ENCODE data around the gene HSPA8. TPM values are rescaled to one million over a fixed set of nuclear protein-coding genes. Genes with fewer than 3 reads are reported as not detected.

Gene HSPA8
- total and polyA plus RNA-seq, 11 donors = 58.9 to 2,193 (median 1,101) TPM

- DNase-seq = no peak
- TF ChIP-seq, protein P1, sequence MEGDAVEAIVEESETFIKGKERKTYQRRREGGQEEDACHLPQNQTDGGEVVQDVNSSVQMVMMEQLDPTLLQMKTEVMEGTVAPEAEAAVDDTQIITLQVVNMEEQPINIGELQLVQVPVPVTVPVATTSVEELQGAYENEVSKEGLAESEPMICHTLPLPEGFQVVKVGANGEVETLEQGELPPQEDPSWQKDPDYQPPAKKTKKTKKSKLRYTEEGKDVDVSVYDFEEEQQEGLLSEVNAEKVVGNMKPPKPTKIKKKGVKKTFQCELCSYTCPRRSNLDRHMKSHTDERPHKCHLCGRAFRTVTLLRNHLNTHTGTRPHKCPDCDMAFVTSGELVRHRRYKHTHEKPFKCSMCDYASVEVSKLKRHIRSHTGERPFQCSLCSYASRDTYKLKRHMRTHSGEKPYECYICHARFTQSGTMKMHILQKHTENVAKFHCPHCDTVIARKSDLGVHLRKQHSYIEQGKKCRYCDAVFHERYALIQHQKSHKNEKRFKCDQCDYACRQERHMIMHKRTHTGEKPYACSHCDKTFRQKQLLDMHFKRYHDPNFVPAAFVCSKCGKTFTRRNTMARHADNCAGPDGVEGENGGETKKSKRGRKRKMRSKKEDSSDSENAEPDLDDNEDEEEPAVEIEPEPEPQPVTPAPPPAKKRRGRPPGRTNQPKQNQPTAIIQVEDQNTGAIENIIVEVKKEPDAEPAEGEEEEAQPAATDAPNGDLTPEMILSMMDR (IDR thresholded peaks at IDR 0.05) = no peak
- WGBS, 4 donors = 18 to 24% (median 21%) methylated on average over 9 of the region's 9 CpGs
- Histone ChIP-seq H3K27ac (peak overlapping the region; percentile 96 to 100 (median 99)), H3K36me3 (peaks cover 6 to 22% (median 21%) of the 10 kb centered on the region in 9 donors), H3K9me3 (no peaks in the 10 kb centered on the region), H3K4me1 (peaks cover 0 to 63% (median 33%) of the 10 kb centered on the region in 12 donors), H3K4me3 (peak overlapping the region in 11 of 12 donors; percentile 67 to 96 (median 92)), H3K27me3 (no peaks in the 10 kb centered on the region)
- intact Hi-C loops (cut with DNase I) = loop anchor here in 3 of 10 donors (2.0 to 5.0 kb wide), 3 partner anchors 19 to 73 kb away; no protein-coding TSS in a partner anchor
- no peak for ATAC-seq
Observed at GRCh38 chr11:123063826-123064657, 2.1 kb upstream of the HSPA8 start.

GRCh38 chr11:123062892-123063825, 1.2 kb upstream of the HSPA8 start:
- no peak for TF ChIP-seq POLR2A (IDR thresholded peaks at IDR 0.05)
- intact Hi-C loops (cut with DNase I) = loop anchor here in 3 of 10 donors (2.0 to 5.0 kb wide), 3 partner anchors 20 to 74 kb away; no protein-coding TSS in a partner anchor
- ATAC-seq = peak in 3 of 4 donors; percentile 3 to 19 (median 18)

DNA sequence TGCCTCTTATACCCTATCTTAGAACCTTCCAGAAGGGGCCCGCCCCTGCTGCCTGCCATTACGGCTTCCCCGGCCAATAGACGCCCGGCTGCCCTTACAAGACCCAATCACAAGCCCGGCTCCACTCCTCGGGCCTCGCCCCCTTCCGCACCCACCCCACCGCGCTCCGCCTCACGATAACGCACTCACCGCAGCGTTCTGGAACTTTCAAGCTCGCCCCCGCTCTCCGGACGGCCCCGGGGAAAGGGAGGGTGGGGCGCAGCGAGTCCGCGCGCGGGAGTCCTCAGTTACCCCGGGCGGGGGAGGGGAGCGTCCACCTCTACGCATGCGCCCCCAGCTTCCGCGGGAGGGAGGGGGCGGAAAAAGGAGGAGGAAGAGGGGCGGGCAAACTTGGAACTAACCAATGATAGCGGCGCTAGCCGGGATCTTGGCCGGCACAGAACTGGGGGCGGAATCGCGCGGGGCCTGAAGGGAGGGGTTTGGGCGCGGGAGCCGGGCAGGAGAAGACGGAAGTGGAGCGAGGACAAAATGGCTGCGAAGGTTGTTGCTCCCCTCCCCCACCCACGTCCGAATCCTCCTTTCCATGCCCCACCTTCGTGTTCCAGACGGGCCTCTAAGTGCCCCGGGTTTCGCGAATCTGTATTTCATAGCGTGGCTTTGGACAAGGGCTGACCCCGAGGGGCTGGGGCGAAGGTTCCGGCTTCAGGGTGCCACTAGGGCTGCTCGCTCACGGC, 389 bp upstream of the HSPA8 start:
- TF ChIP-seq, protein P1 (IDR thresholded peaks at IDR 0.05) = no peak
- peak in 1 of 2 donors; percentile 14 for TF ChIP-seq POLR2A (IDR thresholded peaks at IDR 0.05)
- WGBS, 4 donors = 0 to 1% (median 0%) methylated on average over 50 to 63 of the region's 63 CpGs
- DNase-seq (peak; percentile 99 to 100 (median 100)), ATAC-seq (peak; percentile 92 to 95 (median 93))
- Histone ChIP-seq H3K9me3 (no peaks in the 10 kb centered on the region), H3K36me3 (peaks cover 6 to 39% (median 38%) of the 10 kb centered on the region in 9 donors), H3K4me1 (peaks cover 0 to 70% (median 49%) of the 10 kb centered on the region in 12 donors), H3K27me3 (no peaks in the 10 kb centered on the region), H3K4me3 (peak overlapping the region; percentile 67 to 96 (median 92)), H3K27ac (peak overlapping the region; percentile 96 to 100 (median 99))
- intact Hi-C loops (cut with DNase I) = loop anchor here in 3 of 10 donors (2.0 to 5.0 kb wide), 3 partner anchors 20 to 74 kb away; no protein-coding TSS in a partner anchor

More at GRCh38 chr11:123062892-123063825, 1.2 kb upstream of the HSPA8 start:
- no peaks in the 10 kb centered on the region for H3K27me3 ChIP-seq
- peak overlapping the region; percentile 96 to 100 (median 99) for H3K27ac ChIP-seq
- H3K4me1 ChIP-seq = peaks cover 0 to 63% (median 42%) of the 10 kb centered on the region in 12 donors
- no peaks in the 10 kb centered on the region for H3K9me3 ChIP-seq
- peak in 4 of 5 donors; percentile 32 to 54 (median 38) for DNase-seq
- peak overlapping the region; percentile 67 to 96 (median 92) for H3K4me3 ChIP-seq
- peaks cover 6 to 30% (median 29%) of the 10 kb centered on the region in 9 donors for H3K36me3 ChIP-seq
- WGBS, 4 donors = 2 to 4% (median 3%) methylated on average over 37 of the region's 37 CpGs

Measured in heart left ventricle (tissue), 16 donors.